C4-2B (cell line): ENCODE measurements around the gene NFIB.

ENCODE experiments used
- CTCF ChIP-seq: fragments of 450-650 bp; conservative IDR thresholded peaks from 2 replicates; pipeline ENCODE4 v1.5.1; 2017; ENCODE audit warnings: mild to moderate bottlenecking
- ZFX ChIP-seq: fragments of 450-650 bp; IDR thresholded peaks from 2 replicates; pipeline ENCODE4 v1.6.1; 2017

- no peak for TF ChIP-seq CTCF
- TF ChIP-seq ZFX: no peak
These were observed 202.2 kb downstream of the NFIB start for GRCh38 chr9:14111696-14112095.
